Measurements from ENCODE around the gene UPK1A. TPM values are rescaled to one million over a fixed set of nuclear protein-coding genes. Genes with fewer than 3 reads are reported as not detected.

Gene UPK1A
- total and polyA plus RNA-seq, 8 donors, result 0.18 to 0.48 (median 0.30) TPM; not detected in 4

DNA sequence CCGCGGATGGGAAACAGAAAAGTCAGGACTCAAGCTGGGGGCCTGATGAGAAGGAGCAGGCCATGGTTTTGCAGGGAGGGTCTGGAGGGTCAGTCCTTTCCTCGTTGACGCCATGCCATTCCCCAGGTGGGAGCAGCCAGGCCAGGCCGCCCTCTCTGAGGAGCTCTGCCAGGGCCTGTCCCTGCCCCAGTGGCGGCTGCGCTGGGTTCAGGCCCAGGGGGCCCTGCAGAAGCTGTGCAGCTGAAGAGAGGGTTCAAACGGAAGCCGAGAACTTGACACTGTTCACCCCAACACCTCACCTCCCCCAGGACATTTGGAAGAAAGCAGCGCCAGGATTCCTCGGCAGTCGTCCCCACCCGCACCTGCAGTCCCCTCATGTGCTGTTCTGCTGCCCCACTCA is 43.6 kb upstream of the UPK1A start:
- Histone ChIP-seq H3K4me3 (no peak overlapping the region), H3K27me3 (no peaks in the 10 kb centered on the region), H3K9me3 (no peaks in the 10 kb centered on the region), H3K4me1 (peaks cover 0 to 2% of the 10 kb centered on the region in 2 donors), H3K27ac (no peak overlapping the region), H3K36me3 (peaks cover 0 to 14% of the 10 kb centered on the region in 2 donors)
- DNase-seq (no peak), ATAC-seq (no peak)
- TF ChIP-seq, protein P1, sequence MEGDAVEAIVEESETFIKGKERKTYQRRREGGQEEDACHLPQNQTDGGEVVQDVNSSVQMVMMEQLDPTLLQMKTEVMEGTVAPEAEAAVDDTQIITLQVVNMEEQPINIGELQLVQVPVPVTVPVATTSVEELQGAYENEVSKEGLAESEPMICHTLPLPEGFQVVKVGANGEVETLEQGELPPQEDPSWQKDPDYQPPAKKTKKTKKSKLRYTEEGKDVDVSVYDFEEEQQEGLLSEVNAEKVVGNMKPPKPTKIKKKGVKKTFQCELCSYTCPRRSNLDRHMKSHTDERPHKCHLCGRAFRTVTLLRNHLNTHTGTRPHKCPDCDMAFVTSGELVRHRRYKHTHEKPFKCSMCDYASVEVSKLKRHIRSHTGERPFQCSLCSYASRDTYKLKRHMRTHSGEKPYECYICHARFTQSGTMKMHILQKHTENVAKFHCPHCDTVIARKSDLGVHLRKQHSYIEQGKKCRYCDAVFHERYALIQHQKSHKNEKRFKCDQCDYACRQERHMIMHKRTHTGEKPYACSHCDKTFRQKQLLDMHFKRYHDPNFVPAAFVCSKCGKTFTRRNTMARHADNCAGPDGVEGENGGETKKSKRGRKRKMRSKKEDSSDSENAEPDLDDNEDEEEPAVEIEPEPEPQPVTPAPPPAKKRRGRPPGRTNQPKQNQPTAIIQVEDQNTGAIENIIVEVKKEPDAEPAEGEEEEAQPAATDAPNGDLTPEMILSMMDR (IDR thresholded peaks at IDR 0.05), result no peak
- intact Hi-C loops (cut with DNase I), result no loop called here

DNA sequence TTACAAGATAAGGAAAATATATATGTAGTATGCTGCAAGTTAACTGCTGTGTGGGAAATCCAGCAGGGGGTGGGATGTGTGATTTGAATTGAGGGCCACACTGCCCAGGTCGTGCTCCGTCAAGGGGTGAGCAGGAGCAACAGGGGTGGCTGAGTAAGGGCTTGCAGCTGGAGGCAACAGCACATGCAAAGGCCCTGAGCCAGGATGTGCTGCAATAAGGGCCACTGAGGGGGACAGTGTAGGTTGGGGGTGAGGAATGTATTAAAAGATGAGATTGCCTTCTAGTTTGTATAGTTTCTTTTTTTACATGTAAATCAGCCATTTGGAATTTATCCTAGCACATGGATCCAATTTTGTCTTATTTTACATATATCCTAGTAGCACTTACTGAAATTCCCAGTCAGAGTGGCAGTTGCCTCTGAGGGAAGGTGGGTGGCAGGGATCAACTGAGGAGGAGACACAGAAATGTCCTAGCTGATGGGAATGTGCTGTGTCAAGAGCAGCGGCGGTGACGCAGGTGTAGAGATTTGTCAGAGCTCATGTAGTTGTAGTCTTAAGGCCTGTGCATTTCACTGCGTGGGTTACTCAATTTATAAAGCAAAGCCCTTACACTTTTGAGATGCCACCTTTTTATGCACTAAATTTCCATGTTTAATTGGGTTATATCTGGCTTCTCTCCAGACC is 42.8 kb upstream of the UPK1A start:
- no peak for ATAC-seq
- no peak for DNase-seq
- Histone ChIP-seq H3K36me3 (peaks cover 0 to 13% of the 10 kb centered on the region in 2 donors), H3K9me3 (no peaks in the 10 kb centered on the region), H3K27ac (no peak overlapping the region), H3K27me3 (no peaks in the 10 kb centered on the region), H3K4me1 (peaks cover 0 to 7% of the 10 kb centered on the region in 2 donors), H3K4me3 (no peak overlapping the region)
- TF ChIP-seq, protein P1 (IDR thresholded peaks at IDR 0.05), result no peak
- intact Hi-C loops (cut with DNase I), result no loop called here

- no peak for DNase-seq
- TF ChIP-seq, protein P1 (IDR thresholded peaks at IDR 0.05), result no peak
- Histone ChIP-seq H3K27ac (peak overlapping the region; percentile 90 to 95), H3K36me3 (peaks cover 0 to 31% of the 10 kb centered on the region in 2 donors), H3K27me3 (no peaks in the 10 kb centered on the region), H3K4me3 (peak overlapping the region; percentile 92 to 95), H3K4me1 (peaks cover 4 to 29% of the 10 kb centered on the region in 2 donors), H3K9me3 (no peaks in the 10 kb centered on the region)
- intact Hi-C loops (cut with DNase I), result no loop called here
- no peak for ATAC-seq
Observed at GRCh38 chr19:35628264-35628564, 38.1 kb upstream of the UPK1A start.

GRCh38 chr19:35628565-35629331 is 37.6 kb upstream of the UPK1A start, which contains the start of gene RBM42:
Gene RBM42 (plus strand): TSS chr19:35629036. CDS start chr19:35629154, 118 bp downstream.
- DNase-seq (peak; percentile 93 to 99 (median 98)), ATAC-seq (peak; percentile 100)
- H3K27me3 ChIP-seq, result no peaks in the 10 kb centered on the region
- peak within 1 kb of the TSS; percentile 92 to 95 for H3K4me3 ChIP-seq
- H3K27ac ChIP-seq, result peak within 1 kb of the TSS; percentile 90 to 95
- TF ChIP-seq, protein P1 (IDR thresholded peaks at IDR 0.05), result no peak
- H3K36me3 ChIP-seq, result peaks cover 0 to 36% of the 10 kb centered on the region in 2 donors
- intact Hi-C loops (cut with DNase I), result no loop called here
- H3K4me1 ChIP-seq, result peaks cover 4 to 29% of the 10 kb centered on the region in 2 donors
- no peaks in the 10 kb centered on the region for H3K9me3 ChIP-seq

DNA sequence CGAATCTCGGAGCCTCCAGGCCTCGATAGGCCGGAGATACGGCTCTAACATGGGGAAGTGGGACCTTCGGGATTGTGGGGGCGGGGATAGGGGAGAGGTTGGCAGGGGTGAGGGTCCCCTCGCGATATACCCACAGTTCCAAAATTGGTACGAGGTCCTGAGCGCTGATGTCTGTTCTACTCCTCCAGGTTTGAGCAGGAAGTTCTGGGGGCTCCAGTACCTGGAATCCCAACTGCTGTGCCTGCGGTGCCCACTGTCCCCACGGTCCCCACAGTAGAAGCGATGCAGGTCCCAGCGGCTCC is 37.0 kb upstream of the UPK1A start:
- H3K27me3 ChIP-seq, result no peaks in the 10 kb centered on the region
- H3K36me3 ChIP-seq, result peaks cover 0 to 42% of the 10 kb centered on the region in 2 donors
- H3K4me1 ChIP-seq, result peaks cover 4 to 29% of the 10 kb centered on the region in 2 donors
- peak overlapping the region; percentile 92 to 95 for H3K4me3 ChIP-seq
- peak overlapping the region; percentile 90 to 95 for H3K27ac ChIP-seq
- intact Hi-C loops (cut with DNase I), result no loop called here
- DNase-seq (no peak), ATAC-seq (no peak)
- no peaks in the 10 kb centered on the region for H3K9me3 ChIP-seq
- TF ChIP-seq, protein P1 (IDR thresholded peaks at IDR 0.05), result no peak
